ENCODE results near the gene AXIN1.

- TF ChIP-seq, protein P1, sequence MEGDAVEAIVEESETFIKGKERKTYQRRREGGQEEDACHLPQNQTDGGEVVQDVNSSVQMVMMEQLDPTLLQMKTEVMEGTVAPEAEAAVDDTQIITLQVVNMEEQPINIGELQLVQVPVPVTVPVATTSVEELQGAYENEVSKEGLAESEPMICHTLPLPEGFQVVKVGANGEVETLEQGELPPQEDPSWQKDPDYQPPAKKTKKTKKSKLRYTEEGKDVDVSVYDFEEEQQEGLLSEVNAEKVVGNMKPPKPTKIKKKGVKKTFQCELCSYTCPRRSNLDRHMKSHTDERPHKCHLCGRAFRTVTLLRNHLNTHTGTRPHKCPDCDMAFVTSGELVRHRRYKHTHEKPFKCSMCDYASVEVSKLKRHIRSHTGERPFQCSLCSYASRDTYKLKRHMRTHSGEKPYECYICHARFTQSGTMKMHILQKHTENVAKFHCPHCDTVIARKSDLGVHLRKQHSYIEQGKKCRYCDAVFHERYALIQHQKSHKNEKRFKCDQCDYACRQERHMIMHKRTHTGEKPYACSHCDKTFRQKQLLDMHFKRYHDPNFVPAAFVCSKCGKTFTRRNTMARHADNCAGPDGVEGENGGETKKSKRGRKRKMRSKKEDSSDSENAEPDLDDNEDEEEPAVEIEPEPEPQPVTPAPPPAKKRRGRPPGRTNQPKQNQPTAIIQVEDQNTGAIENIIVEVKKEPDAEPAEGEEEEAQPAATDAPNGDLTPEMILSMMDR (IDR thresholded peaks at IDR 0.05) = no peak
- no peak for TF ChIP-seq POLR2A (IDR thresholded peaks at IDR 0.05)
Observed at GRCh38 chr16:275041-275641, 77.4 kb downstream of the AXIN1 start.

Data from breast epithelium (tissue), 3 donors.